K562 (cell line): ENCODE data around the gene POLD1. TPM values are rescaled to one million over a fixed set of nuclear protein-coding genes. Genes with fewer than 3 reads are reported as not detected.
A peak's percentile ranks its signal among the peaks of the same experiment; 100 is the strongest.

Experiments
- ARNT ChIP-seq, 2 experiments: fragments of 450-650 bp; IDR thresholded peaks; 2 replicates each; pipeline ENCODE4 v1.6.1; 2016; ENCODE audit warnings: mild to moderate bottlenecking in 1 of 2
- ELF4 ChIP-seq: fragments of 450-650 bp; formaldehyde crosslinking; IDR thresholded peaks from 2 replicates; pipeline ENCODE4 v1.4.0; 2022; ENCODE audit warnings: missing genetic modification characterization
- GABPA ChIP-seq: fragments of 200-800 bp; sonication (Bioruptor generic); conservative IDR thresholded peaks from 2 replicates; pipeline ENCODE4 v1.6.1; 2016; ENCODE audit warnings: low read depth, missing genetic modification characterization, missing compliant biosample characterization
- KDM2B ChIP-seq: fragments of 250-450 bp; sonication (Bioruptor Pico); IDR thresholded peaks from 2 replicates; pipeline ENCODE4 v1.8.0; 2021; ENCODE audit warnings: mild to moderate bottlenecking, moderate library complexity
- SIN3B ChIP-seq: fragments of 450-650 bp; IDR thresholded peaks from 2 replicates; pipeline ENCODE4 v1.6.1; 2017; ENCODE audit warnings: low read depth, mild to moderate bottlenecking, moderate library complexity
- SMAD4 ChIP-seq: fragments of 250-450 bp; sonication (Bioruptor Pico); conservative IDR thresholded peaks from 2 replicates; pipeline ENCODE4 v1.8.0; 2021; ENCODE audit warnings: inconsistent platforms, mild to moderate bottlenecking, moderate library complexity
- SP2 ChIP-seq: IDR thresholded peaks from 2 replicates; pipeline ENCODE4 v1.6.1; 2011; ENCODE audit warnings: mild to moderate bottlenecking, low read depth, low read length, moderate library complexity; ENCODE audit not compliant: poor library complexity, severe bottlenecking; ENCODE audit errors: extremely low read depth
- TEAD1 ChIP-seq, 2 experiments: fragments of 450-650 bp in 1 of 2; sonication (generic) in 1 of 2; formaldehyde crosslinking; IDR thresholded peaks; 2 replicates each; pipeline versions ENCODE4 v1.4.0 to v1.8.0; 2020 to 2022; ENCODE audit warnings: mild to moderate bottlenecking in 2 of 2, missing genetic modification reagents in 1 of 2
- ZNF354B ChIP-seq: fragments of 250-450 bp; sonication (Bioruptor Pico); IDR thresholded peaks from 2 replicates; pipeline ENCODE4 v1.4.0; 2020
- ZNF586 ChIP-seq: fragments of 450-650 bp; formaldehyde crosslinking; conservative IDR thresholded peaks from 2 replicates; pipeline ENCODE4 v1.4.0; 2020; ENCODE audit warnings: mild to moderate bottlenecking, moderate library complexity
- ZNF778 ChIP-seq: fragments of 450-650 bp; formaldehyde crosslinking; IDR thresholded peaks from 2 replicates; pipeline ENCODE4 v1.4.0; 2020; ENCODE audit warnings: mild to moderate bottlenecking, moderate library complexity
- polyA plus RNA-seq, 8 experiments: library from polyadenylated mRNA; depleted of rRNA in 4 of 8; stranded (reverse) in 5 of 8; unstranded in 3 of 8; fragments of >200 nt; fragmentation: Nextera tagmentation in 2 of 8; fragmentation: Illumina TruSeq in 1 of 8; extraction: Ambion mirVana in 2 of 8; extraction: Trizol in 1 of 8; gene quantifications; 2 replicates each; pipeline versions ENCODE4 v1.2.1 to v1.2.3, GENCODE V29; 2011 to 2014; ENCODE audit warnings: inconsistent platforms in 1 of 8, missing spikeins in 1 of 8
- total RNA-seq, 7 experiments: library from RNA; depleted of rRNA in 6 of 7; stranded (reverse); fragments of >200 nt in 6 of 7; fragmentation: Illumina TruSeq in 2 of 7; extraction: Trizol in 2 of 7; gene quantifications; 2 replicates each; pipeline versions ENCODE4 v1.2.1 to v1.2.3, GENCODE V29; 2011 to 2021; ENCODE audit warnings: low replicate concordance in 1 of 7
- TF ChIP-seq, protein P1 (sequence below): fragments of 450-650 bp; IDR thresholded peaks from 2 replicates; pipeline ENCODE4 v1.6.1; 2016; ENCODE audit warnings: mild to moderate bottlenecking, moderate library complexity
- TF ChIP-seq, protein P2 (sequence below): sonication (generic); formaldehyde crosslinking; IDR thresholded peaks from 2 replicates; pipeline ENCODE4 v1.8.1; 2023; ENCODE audit warnings: mild to moderate bottlenecking, missing genetic modification reagents

Gene POLD1
- total and polyA plus RNA-seq, 9 of the 15 experiments (the other 6 are each of a cell fraction or from before 2014, with no cell fraction given) = 1.3 to 312 (median 47.8) TPM

DNA sequence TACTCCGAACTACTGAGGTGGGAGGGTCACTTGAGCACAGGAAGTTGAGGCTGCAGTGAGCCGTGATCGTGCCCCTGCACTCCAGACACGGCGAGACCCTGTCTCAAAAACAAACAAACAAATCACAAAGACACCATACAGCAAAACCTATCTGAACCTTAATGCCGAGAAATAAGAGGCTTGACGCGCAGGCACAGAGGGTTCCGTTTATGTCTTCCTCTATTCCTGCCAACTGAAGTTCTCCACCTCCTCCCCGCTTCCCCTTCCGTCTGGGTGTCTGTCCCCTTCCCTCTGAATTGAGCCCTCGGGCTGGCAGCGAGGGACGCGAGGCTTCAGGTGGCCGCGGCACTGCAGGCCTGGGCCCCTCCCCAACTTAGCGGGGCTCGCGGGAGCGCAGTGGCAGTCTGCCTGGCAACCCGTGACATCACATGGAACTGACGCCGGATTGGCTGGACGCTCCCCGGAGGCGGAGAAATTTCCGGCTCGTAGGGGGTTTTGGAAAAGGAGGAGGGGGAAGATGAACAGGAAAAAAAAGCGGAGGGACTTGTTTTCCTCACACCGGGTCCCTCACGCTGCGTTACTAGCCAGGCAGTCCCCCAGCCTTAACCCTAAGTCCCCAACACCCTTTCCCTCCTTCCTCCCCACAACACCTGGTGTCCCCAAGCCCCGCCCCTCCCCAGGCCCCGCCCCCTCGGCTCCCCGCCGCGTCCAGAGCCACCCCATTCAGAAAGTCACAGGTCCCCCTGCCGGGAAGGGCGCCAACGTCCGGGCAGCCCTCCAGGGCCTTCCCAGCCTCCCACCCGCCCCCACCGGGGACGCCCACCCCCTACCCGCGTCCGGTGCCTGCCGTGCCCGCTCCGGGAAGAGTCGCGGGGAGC is 47.4 kb downstream of the POLD1 start (continued):
- TF ChIP-seq, protein P1, sequence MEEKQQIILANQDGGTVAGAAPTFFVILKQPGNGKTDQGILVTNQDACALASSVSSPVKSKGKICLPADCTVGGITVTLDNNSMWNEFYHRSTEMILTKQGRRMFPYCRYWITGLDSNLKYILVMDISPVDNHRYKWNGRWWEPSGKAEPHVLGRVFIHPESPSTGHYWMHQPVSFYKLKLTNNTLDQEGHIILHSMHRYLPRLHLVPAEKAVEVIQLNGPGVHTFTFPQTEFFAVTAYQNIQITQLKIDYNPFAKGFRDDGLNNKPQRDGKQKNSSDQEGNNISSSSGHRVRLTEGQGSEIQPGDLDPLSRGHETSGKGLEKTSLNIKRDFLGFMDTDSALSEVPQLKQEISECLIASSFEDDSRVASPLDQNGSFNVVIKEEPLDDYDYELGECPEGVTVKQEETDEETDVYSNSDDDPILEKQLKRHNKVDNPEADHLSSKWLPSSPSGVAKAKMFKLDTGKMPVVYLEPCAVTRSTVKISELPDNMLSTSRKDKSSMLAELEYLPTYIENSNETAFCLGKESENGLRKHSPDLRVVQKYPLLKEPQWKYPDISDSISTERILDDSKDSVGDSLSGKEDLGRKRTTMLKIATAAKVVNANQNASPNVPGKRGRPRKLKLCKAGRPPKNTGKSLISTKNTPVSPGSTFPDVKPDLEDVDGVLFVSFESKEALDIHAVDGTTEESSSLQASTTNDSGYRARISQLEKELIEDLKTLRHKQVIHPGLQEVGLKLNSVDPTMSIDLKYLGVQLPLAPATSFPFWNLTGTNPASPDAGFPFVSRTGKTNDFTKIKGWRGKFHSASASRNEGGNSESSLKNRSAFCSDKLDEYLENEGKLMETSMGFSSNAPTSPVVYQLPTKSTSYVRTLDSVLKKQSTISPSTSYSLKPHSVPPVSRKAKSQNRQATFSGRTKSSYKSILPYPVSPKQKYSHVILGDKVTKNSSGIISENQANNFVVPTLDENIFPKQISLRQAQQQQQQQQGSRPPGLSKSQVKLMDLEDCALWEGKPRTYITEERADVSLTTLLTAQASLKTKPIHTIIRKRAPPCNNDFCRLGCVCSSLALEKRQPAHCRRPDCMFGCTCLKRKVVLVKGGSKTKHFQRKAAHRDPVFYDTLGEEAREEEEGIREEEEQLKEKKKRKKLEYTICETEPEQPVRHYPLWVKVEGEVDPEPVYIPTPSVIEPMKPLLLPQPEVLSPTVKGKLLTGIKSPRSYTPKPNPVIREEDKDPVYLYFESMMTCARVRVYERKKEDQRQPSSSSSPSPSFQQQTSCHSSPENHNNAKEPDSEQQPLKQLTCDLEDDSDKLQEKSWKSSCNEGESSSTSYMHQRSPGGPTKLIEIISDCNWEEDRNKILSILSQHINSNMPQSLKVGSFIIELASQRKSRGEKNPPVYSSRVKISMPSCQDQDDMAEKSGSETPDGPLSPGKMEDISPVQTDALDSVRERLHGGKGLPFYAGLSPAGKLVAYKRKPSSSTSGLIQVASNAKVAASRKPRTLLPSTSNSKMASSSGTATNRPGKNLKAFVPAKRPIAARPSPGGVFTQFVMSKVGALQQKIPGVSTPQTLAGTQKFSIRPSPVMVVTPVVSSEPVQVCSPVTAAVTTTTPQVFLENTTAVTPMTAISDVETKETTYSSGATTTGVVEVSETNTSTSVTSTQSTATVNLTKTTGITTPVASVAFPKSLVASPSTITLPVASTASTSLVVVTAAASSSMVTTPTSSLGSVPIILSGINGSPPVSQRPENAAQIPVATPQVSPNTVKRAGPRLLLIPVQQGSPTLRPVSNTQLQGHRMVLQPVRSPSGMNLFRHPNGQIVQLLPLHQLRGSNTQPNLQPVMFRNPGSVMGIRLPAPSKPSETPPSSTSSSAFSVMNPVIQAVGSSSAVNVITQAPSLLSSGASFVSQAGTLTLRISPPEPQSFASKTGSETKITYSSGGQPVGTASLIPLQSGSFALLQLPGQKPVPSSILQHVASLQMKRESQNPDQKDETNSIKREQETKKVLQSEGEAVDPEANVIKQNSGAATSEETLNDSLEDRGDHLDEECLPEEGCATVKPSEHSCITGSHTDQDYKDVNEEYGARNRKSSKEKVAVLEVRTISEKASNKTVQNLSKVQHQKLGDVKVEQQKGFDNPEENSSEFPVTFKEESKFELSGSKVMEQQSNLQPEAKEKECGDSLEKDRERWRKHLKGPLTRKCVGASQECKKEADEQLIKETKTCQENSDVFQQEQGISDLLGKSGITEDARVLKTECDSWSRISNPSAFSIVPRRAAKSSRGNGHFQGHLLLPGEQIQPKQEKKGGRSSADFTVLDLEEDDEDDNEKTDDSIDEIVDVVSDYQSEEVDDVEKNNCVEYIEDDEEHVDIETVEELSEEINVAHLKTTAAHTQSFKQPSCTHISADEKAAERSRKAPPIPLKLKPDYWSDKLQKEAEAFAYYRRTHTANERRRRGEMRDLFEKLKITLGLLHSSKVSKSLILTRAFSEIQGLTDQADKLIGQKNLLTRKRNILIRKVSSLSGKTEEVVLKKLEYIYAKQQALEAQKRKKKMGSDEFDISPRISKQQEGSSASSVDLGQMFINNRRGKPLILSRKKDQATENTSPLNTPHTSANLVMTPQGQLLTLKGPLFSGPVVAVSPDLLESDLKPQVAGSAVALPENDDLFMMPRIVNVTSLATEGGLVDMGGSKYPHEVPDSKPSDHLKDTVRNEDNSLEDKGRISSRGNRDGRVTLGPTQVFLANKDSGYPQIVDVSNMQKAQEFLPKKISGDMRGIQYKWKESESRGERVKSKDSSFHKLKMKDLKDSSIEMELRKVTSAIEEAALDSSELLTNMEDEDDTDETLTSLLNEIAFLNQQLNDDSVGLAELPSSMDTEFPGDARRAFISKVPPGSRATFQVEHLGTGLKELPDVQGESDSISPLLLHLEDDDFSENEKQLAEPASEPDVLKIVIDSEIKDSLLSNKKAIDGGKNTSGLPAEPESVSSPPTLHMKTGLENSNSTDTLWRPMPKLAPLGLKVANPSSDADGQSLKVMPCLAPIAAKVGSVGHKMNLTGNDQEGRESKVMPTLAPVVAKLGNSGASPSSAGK = peak; percentile 62
- TF ChIP-seq ZNF778 (CRISPR knock-in tag) (no peak), ELF4 (CRISPR knock-in tag) (no peak), ZNF586 (CRISPR knock-in tag) (no peak), ARNT (IDR thresholded peaks at IDR 0.05) (no peak), GABPA (tag) (no peak), ZNF354B (no peak), KDM2B (0 out of 2 replicates have a peak, but pooled peaks have one; percentile 22), SIN3B (peak; percentile 13; the same call in 1 of the 2 replicates), SMAD4 (CRISPR knock-in tag) (no peak), SP2 (no peak), TEAD1 (CRISPR knock-in tag; IDR thresholded peaks at IDR 0.05) (peak in 1 of 2 experiments; percentile 77; a peak in 1 of 4 replicates)
- TF ChIP-seq, protein P2, sequence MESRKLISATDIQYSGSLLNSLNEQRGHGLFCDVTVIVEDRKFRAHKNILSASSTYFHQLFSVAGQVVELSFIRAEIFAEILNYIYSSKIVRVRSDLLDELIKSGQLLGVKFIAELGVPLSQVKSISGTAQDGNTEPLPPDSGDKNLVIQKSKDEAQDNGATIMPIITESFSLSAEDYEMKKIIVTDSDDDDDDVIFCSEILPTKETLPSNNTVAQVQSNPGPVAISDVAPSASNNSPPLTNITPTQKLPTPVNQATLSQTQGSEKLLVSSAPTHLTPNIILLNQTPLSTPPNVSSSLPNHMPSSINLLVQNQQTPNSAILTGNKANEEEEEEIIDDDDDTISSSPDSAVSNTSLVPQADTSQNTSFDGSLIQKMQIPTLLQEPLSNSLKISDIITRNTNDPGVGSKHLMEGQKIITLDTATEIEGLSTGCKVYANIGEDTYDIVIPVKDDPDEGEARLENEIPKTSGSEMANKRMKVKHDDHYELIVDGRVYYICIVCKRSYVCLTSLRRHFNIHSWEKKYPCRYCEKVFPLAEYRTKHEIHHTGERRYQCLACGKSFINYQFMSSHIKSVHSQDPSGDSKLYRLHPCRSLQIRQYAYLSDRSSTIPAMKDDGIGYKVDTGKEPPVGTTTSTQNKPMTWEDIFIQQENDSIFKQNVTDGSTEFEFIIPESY (CRISPR knock-in tag) = no peak
